T1000 (cell line): ENCODE results near the gene YY2.
"Not testable (repeated sequence)": the region's sequence is repeated elsewhere in the genome, so short reads cannot be mapped to it uniquely, and the experiment has no call there.

Experiments used
- DNase-seq: peaks from one replicate; lab custom pipeline; 2025; ENCODE audit warnings: mixed read lengths; lab: John Stamatoyannopoulos, UW

The YY2 gene

GRCh38 chrX:21855937-21856415 lies at the start of gene YY2:
Gene YY2 (plus strand): TSS chrX:21855987. CDS start chrX:21856485, 498 bp downstream.
- DNase-seq: no peak

GRCh38 chrX:21806691-21807090 lies 49.1 kb upstream of the YY2 start:
- no peak for DNase-seq

- no peak for DNase-seq
Observed at GRCh38 chrX:21811832-21812231, 44.0 kb upstream of the YY2 start.

GRCh38 chrX:21812628-21813027 lies 43.2 kb upstream of the YY2 start:
- DNase-seq: no peak

- no peak for DNase-seq
Observed at GRCh38 chrX:21813612-21814368, 42.0 kb upstream of the YY2 start.

- DNase-seq: no peak
Observed at GRCh38 chrX:21816136-21816535, 39.7 kb upstream of the YY2 start.

- DNase-seq: not testable (repeated sequence)
Observed at GRCh38 chrX:21820170-21820569, 35.6 kb upstream of the YY2 start.

- no peak for DNase-seq
Observed at GRCh38 chrX:21821875-21822274, 33.9 kb upstream of the YY2 start.

GRCh38 chrX:21831496-21831895 lies 24.3 kb upstream of the YY2 start:
- DNase-seq: no peak

- DNase-seq: no peak
Observed at GRCh38 chrX:21837056-21837455, 18.7 kb upstream of the YY2 start.

GRCh38 chrX:21838937-21839333 lies 16.9 kb upstream of the YY2 start:
- no peak for DNase-seq

- peak; percentile 60 for DNase-seq
Observed at GRCh38 chrX:21839334-21840192, 16.2 kb upstream of the YY2 start, which contains the start of gene MBTPS2. Gene MBTPS2 (plus strand): TSS chrX:21839617. CDS start chrX:21839735, 118 bp downstream.

GRCh38 chrX:21840193-21840545 lies 15.6 kb upstream of the YY2 start:
- DNase-seq: no peak

GRCh38 chrX:21843179-21843578 lies 12.6 kb upstream of the YY2 start:
- no peak for DNase-seq

- DNase-seq: no peak
Observed at GRCh38 chrX:21845096-21845495, 10.7 kb upstream of the YY2 start.

GRCh38 chrX:21847342-21847741 lies 8.4 kb upstream of the YY2 start:
- DNase-seq: no peak

GRCh38 chrX:21853578-21853977 lies 2.2 kb upstream of the YY2 start:
- DNase-seq: no peak

- no peak for DNase-seq
Observed at GRCh38 chrX:21856504-21856903, 717 bp downstream of the YY2 start.

- DNase-seq: no peak
Observed at GRCh38 chrX:21863241-21863640, 7.5 kb downstream of the YY2 start.

- DNase-seq: no peak
Observed at GRCh38 chrX:21865436-21865835, 9.6 kb downstream of the YY2 start.

GRCh38 chrX:21870494-21870893 lies 14.7 kb downstream of the YY2 start:
- DNase-seq: no peak

GRCh38 chrX:21873063-21873775 lies 17.4 kb downstream of the YY2 start:
- no peak for DNase-seq
